Measurements from ENCODE around the gene CAMSAP1. TPM values are rescaled to one million over a fixed set of nuclear protein-coding genes. Genes with fewer than 3 reads are reported as not detected.

Gene CAMSAP1
- total RNA-seq, 1 donor from 2014 or later, result 20.0 TPM

- no peaks in the 10 kb centered on the region for H3K27me3 ChIP-seq (ENCODE audit: low read depth)
- TF ChIP-seq CTCF (IDR thresholded peaks at IDR 0.05; ENCODE audit: borderline replicate concordance), result no peak
- peaks cover 70% of the 10 kb centered on the region for H3K4me1 ChIP-seq
- DNase-seq, result no peak
- peaks cover 9% of the 10 kb centered on the region for H3K36me3 ChIP-seq
- intact Hi-C loops (cut with micrococcal nuclease), result no loop called here
- H3K9me3 ChIP-seq (replicated peaks), result no peaks in the 10 kb centered on the region
- H3K4me3 ChIP-seq, result peak overlapping the region; percentile 81
- peak overlapping the region; percentile 78 for H3K27ac ChIP-seq (replicated peaks)
These were observed 1.7 kb downstream of the CAMSAP1 start for GRCh38 chr9:135905380-135906258.

DNA sequence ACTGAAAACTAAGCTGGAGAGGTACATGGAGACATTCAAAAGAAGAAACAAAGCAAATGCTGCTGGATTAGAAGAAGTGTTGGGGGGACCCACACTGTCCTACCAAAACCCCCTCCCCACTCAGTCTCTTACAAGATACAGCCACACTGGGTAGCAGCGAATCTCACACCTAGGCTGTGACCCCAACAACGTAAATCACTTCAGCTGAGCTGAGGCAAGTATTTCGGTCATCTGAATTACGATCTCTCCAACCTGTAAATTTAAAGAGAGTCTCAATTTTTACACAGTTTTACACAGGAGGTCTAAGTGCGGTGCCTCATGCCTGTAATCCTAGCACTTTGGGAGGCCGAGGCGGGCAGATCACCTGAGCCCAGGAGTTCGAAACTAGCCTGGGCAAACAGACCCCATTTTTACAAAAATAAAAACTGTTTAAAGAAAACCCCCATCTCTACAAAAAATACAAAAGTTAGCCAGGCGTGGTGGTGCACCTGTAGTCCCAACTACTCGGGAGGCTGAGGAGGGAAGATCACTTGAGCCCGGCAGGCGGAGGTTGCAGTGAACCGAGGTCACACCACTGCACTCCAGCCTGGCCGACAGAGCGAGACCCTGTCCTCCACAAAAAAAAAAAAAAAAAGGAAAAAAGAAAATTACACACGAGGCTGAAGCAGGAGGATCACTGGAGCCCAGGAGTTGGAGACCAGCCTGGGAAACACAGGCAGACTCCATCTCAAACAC is 3.4 kb downstream of the CAMSAP1 start:
- Histone ChIP-seq H3K9me3 (replicated peaks) (no peaks in the 10 kb centered on the region), H3K4me3 (no peak overlapping the region), H3K4me1 (peaks cover 57% of the 10 kb centered on the region), H3K36me3 (no peaks in the 10 kb centered on the region), H3K27ac (replicated peaks) (no peak overlapping the region), H3K27me3 (ENCODE audit: low read depth) (no peaks in the 10 kb centered on the region)
- intact Hi-C loops (cut with micrococcal nuclease), result no loop called here
- DNase-seq, result no peak
- no peak for TF ChIP-seq CTCF (IDR thresholded peaks at IDR 0.05; ENCODE audit: borderline replicate concordance)

GRCh38 chr9:135903358-135903656 is 4.0 kb downstream of the CAMSAP1 start:
- Histone ChIP-seq H3K27me3 (ENCODE audit: low read depth) (no peaks in the 10 kb centered on the region), H3K9me3 (replicated peaks) (no peaks in the 10 kb centered on the region), H3K36me3 (no peaks in the 10 kb centered on the region), H3K27ac (replicated peaks) (no peak overlapping the region), H3K4me3 (no peak overlapping the region), H3K4me1 (peaks cover 50% of the 10 kb centered on the region)
- no peak for DNase-seq
- TF ChIP-seq CTCF (IDR thresholded peaks at IDR 0.05; ENCODE audit: borderline replicate concordance), result no peak
- intact Hi-C loops (cut with micrococcal nuclease), result no loop called here

- H3K27ac ChIP-seq (replicated peaks), result no peak overlapping the region
- H3K4me1 ChIP-seq, result peaks cover 45% of the 10 kb centered on the region
- intact Hi-C loops (cut with micrococcal nuclease), result no loop called here
- H3K4me3 ChIP-seq, result no peak overlapping the region
- no peaks in the 10 kb centered on the region for H3K9me3 ChIP-seq (replicated peaks)
- DNase-seq, result no peak
- H3K36me3 ChIP-seq, result no peaks in the 10 kb centered on the region
- H3K27me3 ChIP-seq (ENCODE audit: low read depth), result no peaks in the 10 kb centered on the region
- no peak for TF ChIP-seq CTCF (IDR thresholded peaks at IDR 0.05; ENCODE audit: borderline replicate concordance)
These were observed 4.5 kb downstream of the CAMSAP1 start for GRCh38 chr9:135902655-135903357.

DNA sequence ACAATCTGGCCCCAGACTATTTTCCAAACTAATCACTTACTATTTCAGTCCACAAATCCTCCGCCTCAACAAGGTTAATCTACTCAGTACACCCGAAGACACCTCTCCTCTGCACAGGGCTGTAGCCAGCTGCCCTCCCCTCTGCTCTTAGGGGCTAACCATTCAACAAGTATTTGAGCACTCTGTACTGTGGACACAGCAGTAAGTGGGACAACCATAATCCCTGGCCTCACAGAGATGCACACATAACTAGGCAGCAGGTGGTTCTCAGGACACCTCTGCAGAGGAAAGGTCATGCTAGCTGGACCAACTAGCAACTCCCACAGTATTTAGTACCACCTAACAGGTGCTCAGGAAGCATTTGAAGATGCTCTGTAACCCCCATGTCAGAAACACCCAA is 5.5 kb downstream of the CAMSAP1 start:
- H3K4me3 ChIP-seq, result no peak overlapping the region
- no peaks in the 10 kb centered on the region for H3K27me3 ChIP-seq (ENCODE audit: low read depth)
- intact Hi-C loops (cut with micrococcal nuclease), result no loop called here
- no peak for TF ChIP-seq CTCF (IDR thresholded peaks at IDR 0.05; ENCODE audit: borderline replicate concordance)
- H3K36me3 ChIP-seq, result no peaks in the 10 kb centered on the region
- H3K9me3 ChIP-seq (replicated peaks), result no peaks in the 10 kb centered on the region
- no peak overlapping the region for H3K27ac ChIP-seq (replicated peaks)
- peaks cover 44% of the 10 kb centered on the region for H3K4me1 ChIP-seq
- DNase-seq, result no peak
